Thoracic aorta (tissue), 2 donors: ENCODE results near the gene SEZ6L. TPM values are rescaled to one million over a fixed set of nuclear protein-coding genes. Genes with fewer than 3 reads are reported as not detected.

Source experiments
- ATAC-seq: fragments of 150-250 bp; one replicate; pipeline ENCODE4 v1.8.0; 2017; ENCODE audit warnings: low read depth; ENCODE audit not compliant: insufficient number of reproducible peaks, low FRiP score
- DNase-seq: peaks from one replicate; pipeline ENCODE4 v3.0.0-alpha.2; 2020; ENCODE audit warnings: low spot score
- H3K27ac ChIP-seq, 2 donors: fragments of 200-600 bp; sonication (generic); 1 replicate in 1 of 2; 2 replicates in 1 of 2; pipeline ENCODE4 v1.5.1; 2016; ENCODE audit warnings: mild to moderate bottlenecking in 2 of 2, moderate library complexity in 2 of 2
- H3K27me3 ChIP-seq: fragments of 200-600 bp; sonication (generic); replicated peaks from 2 replicates; pipeline ENCODE4 v1.6.0; 2016; ENCODE audit warnings: mild to moderate bottlenecking; ENCODE audit not compliant: insufficient read depth
- H3K36me3 ChIP-seq: fragments of 200-600 bp; sonication (generic); one replicate; pipeline ENCODE4 v1.5.1; 2016
- H3K4me1 ChIP-seq, 2 donors: fragments of 200-600 bp; sonication (generic); 1 replicate in 1 of 2; 2 replicates in 1 of 2; pipeline versions ENCODE4 v1.5.1 to v1.6.0; 2016; ENCODE audit warnings: low read depth in 2 of 2, mild to moderate bottlenecking in 1 of 2; ENCODE audit not compliant: control insufficient read depth in 1 of 2
- H3K4me3 ChIP-seq: fragments of 200-600 bp; sonication (generic); 2 replicates; pipeline ENCODE4 v1.5.1; 2016; ENCODE audit warnings: mild to moderate bottlenecking
- H3K9me3 ChIP-seq: fragments of 200-600 bp; sonication (generic); 2 replicates; pipeline ENCODE4 v1.5.1; 2016
- CTCF ChIP-seq: fragments of 200-600 bp; sonication (generic); IDR thresholded peaks from one replicate; pipeline ENCODE4 v1.5.1; 2019; ENCODE audit warnings: antibody characterized with exemption
- total RNA-seq, 2 donors: library from RNA; depleted of rRNA; stranded (reverse); fragments of >200 nt; gene quantifications; one replicate each; pipeline versions ENCODE4 v1.1.0 to v1.2.3, GENCODE V29; 2016

SEZ6L gene
- total RNA-seq, 2 donors from 2014 or later = 0.21 TPM; not detected in 1

GRCh38 chr22:26367402-26368245 is 198.4 kb downstream of the SEZ6L start:
- H3K9me3 ChIP-seq = no peaks in the 10 kb centered on the region
- H3K4me3 ChIP-seq = no peak overlapping the region
- no peaks in the 10 kb centered on the region for H3K36me3 ChIP-seq
- H3K27me3 ChIP-seq = no peaks in the 10 kb centered on the region
- H3K4me1 ChIP-seq = no peaks in the 10 kb centered on the region
- DNase-seq (no peak), ATAC-seq (no peak)
- no peak overlapping the region for H3K27ac ChIP-seq
- peak; percentile 63 for TF ChIP-seq CTCF

- no peaks in the 10 kb centered on the region for H3K9me3 ChIP-seq
These were observed 203.6 kb downstream of the SEZ6L start for GRCh38 chr22:26372890-26373289.

GRCh38 chr22:26374391-26375026 is 205.2 kb downstream of the SEZ6L start:
- Histone ChIP-seq H3K36me3 (no peaks in the 10 kb centered on the region), H3K27me3 (no peaks in the 10 kb centered on the region), H3K9me3 (no peaks in the 10 kb centered on the region), H3K4me1 (no peaks in the 10 kb centered on the region), H3K4me3 (no peak overlapping the region), H3K27ac (no peak overlapping the region)
- ATAC-seq = no peak
- no peak for TF ChIP-seq CTCF
- DNase-seq = no peak

More at GRCh38 chr22:26372890-26373289, 203.6 kb downstream of the SEZ6L start:
- Histone ChIP-seq H3K27ac (no peak overlapping the region), H3K4me3 (no peak overlapping the region), H3K4me1 (no peaks in the 10 kb centered on the region), H3K36me3 (no peaks in the 10 kb centered on the region), H3K27me3 (no peaks in the 10 kb centered on the region)
- TF ChIP-seq CTCF = no peak
- DNase-seq (no peak), ATAC-seq (no peak)

- Histone ChIP-seq H3K4me1 (no peaks in the 10 kb centered on the region), H3K27ac (no peak overlapping the region), H3K9me3 (no peaks in the 10 kb centered on the region), H3K4me3 (no peak overlapping the region), H3K27me3 (no peaks in the 10 kb centered on the region), H3K36me3 (no peaks in the 10 kb centered on the region)
- no peak for TF ChIP-seq CTCF
- DNase-seq (no peak), ATAC-seq (no peak)
These were observed 208.0 kb downstream of the SEZ6L start for GRCh38 chr22:26377170-26377830.
